ENCODE data around the gene ZNF521. TPM values are rescaled to one million over a fixed set of nuclear protein-coding genes. Genes with fewer than 3 reads are reported as not detected.

ZNF521 gene
- polyA plus RNA-seq, 3 donors: 31.2 to 41.0 (median 39.2) TPM

- no peak for DNase-seq
Measured at GRCh38 chr18:25077944-25078723, 273.8 kb downstream of the ZNF521 start.

GRCh38 chr18:25077038-25077943 is 274.7 kb downstream of the ZNF521 start:
- DNase-seq: peak; percentile 31

- no peak for DNase-seq
Measured at GRCh38 chr18:25075783-25076182, 276.2 kb downstream of the ZNF521 start.

GRCh38 chr18:25075331-25075730 is 276.6 kb downstream of the ZNF521 start:
- no peak for DNase-seq

GRCh38 chr18:25074925-25075324 is 277.0 kb downstream of the ZNF521 start:
- no peak for DNase-seq

- DNase-seq: no peak
Measured at GRCh38 chr18:25072205-25072604, 279.8 kb downstream of the ZNF521 start.

- no peak for DNase-seq
Measured at GRCh38 chr18:25067275-25068025, 284.5 kb downstream of the ZNF521 start.

- no peak for DNase-seq
Measured at GRCh38 chr18:25066516-25066915, 285.4 kb downstream of the ZNF521 start.

GRCh38 chr18:25062720-25063119 is 289.2 kb downstream of the ZNF521 start:
- no peak for DNase-seq

- DNase-seq: no peak
Measured at GRCh38 chr18:25061395-25061794, 290.6 kb downstream of the ZNF521 start.

GRCh38 chr18:25058521-25058920 is 293.4 kb downstream of the ZNF521 start:
- DNase-seq: no peak

- DNase-seq: no peak
Measured at GRCh38 chr18:25057491-25058050, 294.4 kb downstream of the ZNF521 start.

- no peak for DNase-seq
Measured at GRCh38 chr18:25056429-25056828, 295.5 kb downstream of the ZNF521 start.

GRCh38 chr18:25055076-25055475 is 296.9 kb downstream of the ZNF521 start:
- no peak for DNase-seq

GRCh38 chr18:25053466-25053865 is 298.5 kb downstream of the ZNF521 start:
- DNase-seq: no peak

- DNase-seq: no peak
Measured at GRCh38 chr18:25052511-25052921, 299.4 kb downstream of the ZNF521 start.

GRCh38 chr18:25050605-25051004 is 301.4 kb downstream of the ZNF521 start:
- no peak for DNase-seq

GRCh38 chr18:25047983-25048382 is 304.0 kb downstream of the ZNF521 start:
- DNase-seq: no peak

GRCh38 chr18:25047421-25047820 is 304.5 kb downstream of the ZNF521 start:
- DNase-seq: no peak

- DNase-seq: no peak
Measured at GRCh38 chr18:25044694-25045093, 307.3 kb downstream of the ZNF521 start.

GRCh38 chr18:25043104-25043503 is 308.9 kb downstream of the ZNF521 start:
- DNase-seq: no peak

GRCh38 chr18:25042641-25043051 is 309.3 kb downstream of the ZNF521 start:
- no peak for DNase-seq
